ENCODE measurements around the gene KDM5C. TPM values are rescaled to one million over a fixed set of nuclear protein-coding genes. Genes with fewer than 3 reads are reported as not detected.
A peak's percentile ranks its signal among the peaks of the same experiment; 100 is the strongest.

KDM5C gene
- total and polyA plus RNA-seq, 9 of the 15 experiments (the other 6 are each of a cell fraction or from before 2014, with no cell fraction given) = 0.62 to 136 (median 52.4) TPM

DNA sequence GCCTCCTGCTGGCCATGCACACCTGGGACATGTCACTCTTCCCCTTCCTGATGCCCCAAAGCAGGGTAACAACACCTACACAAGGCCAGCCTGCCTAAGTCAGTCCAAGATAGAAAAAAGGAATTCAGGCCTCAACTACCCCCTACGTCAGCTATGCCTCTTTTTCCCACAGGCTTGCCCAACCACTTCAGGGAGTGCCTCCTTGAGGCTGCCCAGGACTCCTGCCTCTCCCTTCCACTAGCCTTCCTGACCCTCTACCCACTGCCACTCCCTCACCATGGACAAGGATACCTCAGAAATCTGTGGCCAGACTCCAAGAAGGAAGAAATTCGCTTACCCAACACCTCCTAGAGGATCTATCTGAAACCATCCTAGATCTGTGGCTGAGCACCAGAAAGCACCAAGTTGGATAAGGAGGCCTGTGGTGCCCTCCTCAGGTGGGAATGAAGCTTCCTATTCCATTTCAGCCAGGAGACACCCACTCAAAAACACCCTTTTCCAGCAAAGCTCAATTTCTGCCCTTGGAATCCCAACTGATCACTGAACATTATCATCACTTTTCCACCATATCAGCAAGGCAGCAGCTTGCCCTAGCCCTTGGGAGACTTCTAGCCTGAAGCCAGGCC lies 1.8 kb downstream of the KDM5C start:
- H3K9me3 ChIP-seq (replicated peaks; ENCODE audit: control insufficient read depth, insufficient read depth, low read depth, low read length) = no peaks in the 10 kb centered on the region
- H3K4me3 ChIP-seq = peak overlapping the region; percentile 100
- peaks cover 56% of the 10 kb centered on the region; the same call in 2 of the 3 replicates for H3K36me3 ChIP-seq (ENCODE audit: control insufficient read depth, insufficient read depth, low read length)
- FAIRE-seq (no peak), ATAC-seq (peak; percentile 52), DNase-seq (ENCODE audit: extremely low read depth in 1 of 4, low spot score in 3 of 4) (peak in 1 of 4 experiments; percentile 30)
- H3K79me2 ChIP-seq (ENCODE audit: control insufficient read depth, insufficient read depth, low read length) = peaks cover 59% of the 10 kb centered on the region
- TF ChIP-seq KAT2B (IDR thresholded peaks at IDR 0.05; ENCODE audit: low read depth, low read length) = no peak
- TF ChIP-seq KDM2B (CRISPR knock-in tag; IDR thresholded peaks at IDR 0.05) = no peak
- TF ChIP-seq, protein P1, sequence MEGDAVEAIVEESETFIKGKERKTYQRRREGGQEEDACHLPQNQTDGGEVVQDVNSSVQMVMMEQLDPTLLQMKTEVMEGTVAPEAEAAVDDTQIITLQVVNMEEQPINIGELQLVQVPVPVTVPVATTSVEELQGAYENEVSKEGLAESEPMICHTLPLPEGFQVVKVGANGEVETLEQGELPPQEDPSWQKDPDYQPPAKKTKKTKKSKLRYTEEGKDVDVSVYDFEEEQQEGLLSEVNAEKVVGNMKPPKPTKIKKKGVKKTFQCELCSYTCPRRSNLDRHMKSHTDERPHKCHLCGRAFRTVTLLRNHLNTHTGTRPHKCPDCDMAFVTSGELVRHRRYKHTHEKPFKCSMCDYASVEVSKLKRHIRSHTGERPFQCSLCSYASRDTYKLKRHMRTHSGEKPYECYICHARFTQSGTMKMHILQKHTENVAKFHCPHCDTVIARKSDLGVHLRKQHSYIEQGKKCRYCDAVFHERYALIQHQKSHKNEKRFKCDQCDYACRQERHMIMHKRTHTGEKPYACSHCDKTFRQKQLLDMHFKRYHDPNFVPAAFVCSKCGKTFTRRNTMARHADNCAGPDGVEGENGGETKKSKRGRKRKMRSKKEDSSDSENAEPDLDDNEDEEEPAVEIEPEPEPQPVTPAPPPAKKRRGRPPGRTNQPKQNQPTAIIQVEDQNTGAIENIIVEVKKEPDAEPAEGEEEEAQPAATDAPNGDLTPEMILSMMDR (IDR thresholded peaks at IDR 0.05 in 2 of 3, conservative IDR thresholded peaks at IDR 0.05 in 1 of 3; ENCODE audit: insufficient read depth in 2 of 3, low read depth in 1 of 3, low read length in 3 of 3) = peak in 2 of 3 experiments; percentile 8 to 34; a peak in 2 of 6 replicates
- no peak for TF ChIP-seq NFXL1 (CRISPR knock-in tag; IDR thresholded peaks at IDR 0.05)
- no peak for TF ChIP-seq BCOR (IDR thresholded peaks at IDR 0.05)
- TF ChIP-seq, protein P2, sequence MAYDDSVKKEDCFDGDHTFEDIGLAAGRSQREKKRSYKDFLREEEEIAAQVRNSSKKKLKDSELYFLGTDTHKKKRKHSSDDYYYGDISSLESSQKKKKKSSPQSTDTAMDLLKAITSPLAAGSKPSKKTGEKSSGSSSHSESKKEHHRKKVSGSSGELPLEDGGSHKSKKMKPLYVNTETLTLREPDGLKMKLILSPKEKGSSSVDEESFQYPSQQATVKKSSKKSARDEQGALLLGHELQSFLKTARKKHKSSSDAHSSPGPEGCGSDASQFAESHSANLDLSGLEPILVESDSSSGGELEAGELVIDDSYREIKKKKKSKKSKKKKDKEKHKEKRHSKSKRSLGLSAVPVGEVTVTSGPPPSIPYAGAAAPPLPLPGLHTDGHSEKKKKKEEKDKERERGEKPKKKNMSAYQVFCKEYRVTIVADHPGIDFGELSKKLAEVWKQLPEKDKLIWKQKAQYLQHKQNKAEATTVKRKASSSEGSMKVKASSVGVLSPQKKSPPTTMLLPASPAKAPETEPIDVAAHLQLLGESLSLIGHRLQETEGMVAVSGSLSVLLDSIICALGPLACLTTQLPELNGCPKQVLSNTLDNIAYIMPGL (CRISPR knock-in tag; IDR thresholded peaks at IDR 0.05) = no peak
- TF ChIP-seq, protein P3, sequence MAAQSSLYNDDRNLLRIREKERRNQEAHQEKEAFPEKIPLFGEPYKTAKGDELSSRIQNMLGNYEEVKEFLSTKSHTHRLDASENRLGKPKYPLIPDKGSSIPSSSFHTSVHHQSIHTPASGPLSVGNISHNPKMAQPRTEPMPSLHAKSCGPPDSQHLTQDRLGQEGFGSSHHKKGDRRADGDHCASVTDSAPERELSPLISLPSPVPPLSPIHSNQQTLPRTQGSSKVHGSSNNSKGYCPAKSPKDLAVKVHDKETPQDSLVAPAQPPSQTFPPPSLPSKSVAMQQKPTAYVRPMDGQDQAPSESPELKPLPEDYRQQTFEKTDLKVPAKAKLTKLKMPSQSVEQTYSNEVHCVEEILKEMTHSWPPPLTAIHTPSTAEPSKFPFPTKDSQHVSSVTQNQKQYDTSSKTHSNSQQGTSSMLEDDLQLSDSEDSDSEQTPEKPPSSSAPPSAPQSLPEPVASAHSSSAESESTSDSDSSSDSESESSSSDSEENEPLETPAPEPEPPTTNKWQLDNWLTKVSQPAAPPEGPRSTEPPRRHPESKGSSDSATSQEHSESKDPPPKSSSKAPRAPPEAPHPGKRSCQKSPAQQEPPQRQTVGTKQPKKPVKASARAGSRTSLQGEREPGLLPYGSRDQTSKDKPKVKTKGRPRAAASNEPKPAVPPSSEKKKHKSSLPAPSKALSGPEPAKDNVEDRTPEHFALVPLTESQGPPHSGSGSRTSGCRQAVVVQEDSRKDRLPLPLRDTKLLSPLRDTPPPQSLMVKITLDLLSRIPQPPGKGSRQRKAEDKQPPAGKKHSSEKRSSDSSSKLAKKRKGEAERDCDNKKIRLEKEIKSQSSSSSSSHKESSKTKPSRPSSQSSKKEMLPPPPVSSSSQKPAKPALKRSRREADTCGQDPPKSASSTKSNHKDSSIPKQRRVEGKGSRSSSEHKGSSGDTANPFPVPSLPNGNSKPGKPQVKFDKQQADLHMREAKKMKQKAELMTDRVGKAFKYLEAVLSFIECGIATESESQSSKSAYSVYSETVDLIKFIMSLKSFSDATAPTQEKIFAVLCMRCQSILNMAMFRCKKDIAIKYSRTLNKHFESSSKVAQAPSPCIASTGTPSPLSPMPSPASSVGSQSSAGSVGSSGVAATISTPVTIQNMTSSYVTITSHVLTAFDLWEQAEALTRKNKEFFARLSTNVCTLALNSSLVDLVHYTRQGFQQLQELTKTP (IDR thresholded peaks at IDR 0.05; ENCODE audit: low read depth in 1 of 2, partially characterized antibody in 2 of 2) = no peak
- no peak for TF ChIP-seq GATAD2A (IDR thresholded peaks at IDR 0.05)
- H3K9ac ChIP-seq (ENCODE audit: insufficient read depth in 1 of 2, low read depth in 2 of 2, low read length in 2 of 2) = peak overlapping the region; percentile 50 to 99; a peak in 3 of 4 replicates
- intact Hi-C loops (cut with micrococcal nuclease) = loop anchor here (10.0 kb wide), 1 partner anchor 148 kb away; no protein-coding TSS in a partner anchor
- in situ Hi-C loops (cut with MboI) = no loop called here
- H3K4me1 ChIP-seq (replicated peaks in 1 of 2; ENCODE audit: control insufficient read depth in 2 of 2, insufficient read depth in 2 of 2, low read length in 2 of 2) = peaks cover 13 to 19% of the 10 kb centered on the region in 2 experiments; a peak in 4 of 5 replicates
- CTCF ChIA-PET (ENCODE audit: low intra/inter-chr PET ratio) = no interaction called here
- BruUV-seq (replicated peaks) = no TSS peak
- H3K9me1 ChIP-seq (ENCODE audit: control insufficient read depth, insufficient read depth, low read length) = peaks cover 4% of the 10 kb centered on the region
- WGBS (ENCODE audit: insufficient coverage, low coverage, missing lambda C conversion rate) = 29% methylated on average over 2 of the region's 2 CpGs
- H3K4me2 ChIP-seq (ENCODE audit: insufficient read depth, low read length) = peak overlapping the region; percentile 97
- no peak overlapping the region for H2AFZ ChIP-seq (ENCODE audit: low read depth, low read length)
- POLR2A ChIA-PET = interaction anchor here (0.7 to 1.5 kb wide), 2 partner anchors 14 to 199 kb away, joined by 5 read pairs; no protein-coding TSS in a partner anchor
- peaks cover 31% of the 10 kb centered on the region for H4K20me1 ChIP-seq (replicated peaks; ENCODE audit: control insufficient read depth, insufficient read depth, low read length)
- no peak overlapping the region; the same call in 2 of the 3 replicates for H3K27ac ChIP-seq (ENCODE audit: extremely low read depth, low read depth, low read length)
- no peaks in the 10 kb centered on the region for H3K27me3 ChIP-seq (ENCODE audit: control insufficient read depth in 2 of 2, insufficient read depth in 2 of 2, low read length in 2 of 2)
